Activated T-helper 9 cell treated with anti-CD3 and anti-CD28 coated beads, Interleukin-2, amount 50 U/mL, for 16 hours (primary cell): ENCODE results near the gene UBE2J2.

Source experiments
- DNase-seq: peaks from one replicate; pipeline ENCODE4 v3.0.0-alpha.2; 2020; ENCODE audit warnings: low read depth

Gene UBE2J2

DNA sequence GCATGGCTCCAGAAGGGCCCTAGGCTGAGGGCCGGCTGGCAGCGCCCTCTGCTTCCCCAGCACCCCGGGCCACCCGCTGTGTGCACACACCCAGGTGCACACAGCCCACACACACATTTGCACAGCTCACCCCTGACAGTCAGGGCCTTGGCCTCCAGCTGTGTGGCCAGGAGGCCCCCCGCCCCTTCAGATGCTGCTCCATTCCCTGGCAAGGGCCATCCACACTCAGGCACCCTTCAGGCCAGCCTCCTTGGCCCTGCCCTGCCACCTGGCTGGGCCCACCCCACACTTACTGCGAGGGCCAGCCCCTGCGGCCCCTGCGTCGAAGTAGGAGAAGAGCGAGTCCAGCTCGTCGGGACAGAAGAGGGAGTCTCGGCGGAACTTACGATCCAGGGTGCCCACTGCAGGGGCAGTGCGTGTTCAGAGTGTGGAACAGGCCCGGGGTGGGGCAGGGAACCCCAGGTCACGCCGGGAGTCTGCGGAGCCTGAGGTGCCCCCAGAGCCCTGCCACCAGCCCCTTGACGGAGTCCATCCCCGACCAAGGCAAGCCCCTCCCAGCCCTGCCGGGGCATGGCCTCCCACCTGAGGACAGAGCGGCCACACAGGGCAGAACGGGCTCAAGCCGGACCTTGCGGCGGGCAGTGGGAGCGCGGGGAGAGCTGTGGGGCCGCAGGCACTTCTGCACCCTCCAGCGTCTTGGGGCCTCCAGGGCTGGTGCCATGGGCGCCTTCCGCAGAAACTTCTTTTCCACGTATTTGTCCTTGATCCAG, 21.7 kb upstream of the UBE2J2 start:
- DNase-seq = no peak

DNA sequence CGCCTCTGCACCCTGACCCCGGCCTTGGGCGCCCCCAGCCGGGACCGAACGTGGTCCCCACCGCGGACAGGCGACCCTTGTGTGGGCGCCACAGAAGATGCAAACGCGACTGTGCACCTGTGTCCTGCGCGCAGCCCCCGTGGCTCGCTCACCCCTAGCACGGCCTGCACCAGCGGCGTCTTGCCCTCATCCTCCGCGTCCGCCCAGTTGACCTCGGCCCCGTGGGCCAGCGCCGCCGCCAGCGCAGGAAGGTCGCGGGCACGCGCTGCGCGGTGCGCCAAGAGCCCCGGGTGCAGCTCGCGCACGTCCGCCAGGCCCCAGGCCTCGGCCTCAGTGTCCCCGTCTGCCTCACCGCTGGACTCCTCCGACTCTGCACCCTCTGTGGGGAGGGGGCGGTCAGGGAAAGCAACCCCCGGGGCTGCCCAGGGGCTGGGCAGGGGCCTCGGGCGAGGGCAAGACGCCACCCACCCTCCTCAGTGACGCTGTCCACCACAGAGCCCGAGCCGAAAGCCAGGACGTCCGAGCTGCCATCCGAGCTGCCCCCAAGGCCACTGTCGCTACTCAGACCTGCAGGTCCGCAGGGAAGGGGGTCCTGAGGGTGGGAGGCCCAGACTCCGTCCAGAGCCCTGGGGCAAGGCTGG, 20.7 kb upstream of the UBE2J2 start:
- DNase-seq = no peak

DNA sequence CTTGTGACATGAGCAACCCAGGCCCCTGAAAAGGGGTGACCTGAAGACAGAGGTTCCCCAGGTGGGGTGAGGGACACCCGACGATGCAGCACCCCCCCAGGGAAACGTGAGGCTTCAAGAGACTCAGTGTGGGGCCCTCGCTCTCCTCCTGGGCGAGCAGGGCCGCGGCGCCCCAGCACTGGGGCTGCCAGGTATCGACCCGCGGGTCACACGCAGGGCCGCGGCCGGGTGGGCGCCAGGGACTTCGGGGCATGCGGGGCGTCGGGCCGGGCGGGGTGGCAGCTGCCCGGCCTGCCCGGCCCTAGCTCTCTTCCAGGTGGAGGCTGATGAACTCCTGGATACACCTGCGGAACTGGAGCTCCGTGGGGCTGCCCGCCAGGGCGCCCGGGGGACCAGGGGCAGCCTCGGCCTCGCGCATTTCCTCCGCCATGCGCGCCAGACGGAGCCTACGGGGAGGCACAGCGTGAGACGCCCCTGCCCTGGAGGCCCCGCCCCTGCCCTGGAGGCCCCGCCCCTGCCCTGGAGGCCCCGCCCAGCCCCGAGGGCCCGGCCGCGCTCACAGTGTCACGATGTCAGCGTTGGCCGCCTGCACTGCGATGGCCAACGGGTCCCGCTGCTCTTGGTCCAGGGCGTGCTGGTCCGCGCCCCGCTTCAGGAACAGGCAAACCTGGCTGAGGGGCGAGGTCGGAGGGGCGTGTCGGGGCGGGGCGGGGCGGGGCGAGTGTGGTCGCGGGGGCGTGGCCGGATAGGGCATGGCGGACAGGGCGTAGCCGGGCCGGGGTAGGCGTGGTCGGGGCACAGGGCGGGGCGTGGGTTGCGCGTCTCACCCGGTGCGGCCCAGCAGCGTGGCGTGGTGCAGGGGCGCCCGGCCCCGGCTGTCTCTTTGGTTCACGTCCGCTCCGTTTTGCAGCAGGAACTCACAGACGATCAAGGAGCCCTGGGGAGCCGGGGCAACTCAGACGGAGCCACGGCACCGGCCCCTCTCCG, 19.9 kb upstream of the UBE2J2 start:
- DNase-seq = no peak

- DNase-seq = no peak
Measured at GRCh38 chr1:1292851-1293250, 19.2 kb upstream of the UBE2J2 start.

DNA sequence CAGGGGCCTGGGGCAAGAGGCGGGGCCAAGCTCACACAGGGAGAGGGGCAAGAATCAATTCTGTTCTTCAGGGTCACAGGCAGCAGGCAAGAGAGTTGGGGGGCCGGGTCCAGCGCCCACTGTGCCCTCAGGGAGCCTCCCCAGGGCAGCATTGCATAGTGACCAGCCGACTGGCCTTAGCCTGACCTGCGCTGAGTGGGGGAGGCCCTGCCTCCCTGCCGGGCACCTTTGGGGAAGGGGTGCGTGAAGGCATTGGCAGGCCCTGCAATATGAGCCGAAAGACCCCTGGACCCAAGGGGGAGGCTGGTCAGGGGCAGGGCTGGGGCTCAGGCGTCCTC, 18.8 kb upstream of the UBE2J2 start:
- DNase-seq = no peak

DNA sequence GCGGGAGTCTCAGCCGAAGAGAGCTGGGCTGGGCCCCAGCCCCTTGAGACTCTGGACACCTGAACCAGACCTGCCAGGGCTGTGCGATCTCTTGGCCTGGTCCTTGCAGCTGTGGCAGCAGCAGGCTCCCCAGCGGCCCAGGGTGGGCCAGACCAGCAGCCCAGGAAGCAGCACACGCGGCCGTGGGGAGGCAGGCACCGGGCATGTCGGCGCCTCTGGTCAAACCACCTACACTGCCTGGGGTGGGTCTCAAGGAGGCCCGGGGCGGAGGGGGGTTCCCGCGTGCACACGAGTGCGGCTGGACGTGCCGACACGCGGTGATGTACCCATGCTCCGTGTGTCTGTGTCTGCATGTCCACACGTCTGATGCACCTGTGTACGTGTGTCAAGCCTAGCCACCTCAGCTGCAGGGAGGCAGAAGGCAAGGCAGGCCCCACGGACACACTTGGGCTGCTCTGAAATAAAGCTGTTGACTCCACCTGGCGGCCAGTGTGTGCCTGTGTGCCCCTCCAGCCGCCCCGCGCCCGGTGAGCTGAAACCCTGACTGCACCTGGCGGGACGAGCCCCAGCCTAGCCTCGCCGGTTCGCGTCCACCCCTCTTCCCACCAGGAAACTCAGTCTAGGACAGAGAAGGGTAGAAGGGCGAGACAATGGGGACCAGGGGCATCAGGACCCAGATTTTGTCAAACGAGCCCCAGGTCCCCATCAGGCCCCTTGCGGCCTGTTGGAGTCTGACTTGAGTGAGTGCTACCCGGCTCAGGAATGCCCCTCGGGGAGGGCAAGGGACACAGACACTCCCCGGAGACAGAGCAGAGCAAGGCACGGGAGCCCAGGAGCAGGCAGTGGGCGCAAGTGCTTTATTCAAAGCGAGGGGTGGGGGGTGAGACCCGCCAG, 18.1 kb upstream of the UBE2J2 start:
- DNase-seq = peak; percentile 49

- DNase-seq = no peak
Measured at GRCh38 chr1:1291023-1291528, 17.4 kb upstream of the UBE2J2 start.

DNA sequence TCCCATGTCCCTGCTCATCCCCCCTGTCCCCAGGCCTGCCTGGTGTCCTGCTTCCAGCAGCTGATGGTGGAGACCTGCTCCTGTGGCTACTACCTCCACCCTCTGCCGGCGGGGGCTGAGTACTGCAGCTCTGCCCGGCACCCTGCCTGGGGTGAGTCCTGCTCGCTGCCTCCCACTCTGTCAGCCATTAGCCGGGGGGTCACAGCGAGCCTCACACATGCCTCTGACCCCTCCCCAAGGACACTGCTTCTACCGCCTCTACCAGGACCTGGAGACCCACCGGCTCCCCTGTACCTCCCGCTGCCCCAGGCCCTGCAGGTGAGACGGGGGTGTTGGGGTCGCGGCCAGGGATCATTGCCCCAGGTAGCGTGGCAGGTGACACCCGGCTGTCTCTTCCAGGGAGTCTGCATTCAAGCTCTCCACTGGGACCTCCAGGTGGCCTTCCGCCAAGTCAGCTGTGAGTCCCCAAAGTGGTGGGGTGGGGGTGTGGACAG, 16.6 kb upstream of the UBE2J2 start:
- DNase-seq = peak; percentile 33

DNA sequence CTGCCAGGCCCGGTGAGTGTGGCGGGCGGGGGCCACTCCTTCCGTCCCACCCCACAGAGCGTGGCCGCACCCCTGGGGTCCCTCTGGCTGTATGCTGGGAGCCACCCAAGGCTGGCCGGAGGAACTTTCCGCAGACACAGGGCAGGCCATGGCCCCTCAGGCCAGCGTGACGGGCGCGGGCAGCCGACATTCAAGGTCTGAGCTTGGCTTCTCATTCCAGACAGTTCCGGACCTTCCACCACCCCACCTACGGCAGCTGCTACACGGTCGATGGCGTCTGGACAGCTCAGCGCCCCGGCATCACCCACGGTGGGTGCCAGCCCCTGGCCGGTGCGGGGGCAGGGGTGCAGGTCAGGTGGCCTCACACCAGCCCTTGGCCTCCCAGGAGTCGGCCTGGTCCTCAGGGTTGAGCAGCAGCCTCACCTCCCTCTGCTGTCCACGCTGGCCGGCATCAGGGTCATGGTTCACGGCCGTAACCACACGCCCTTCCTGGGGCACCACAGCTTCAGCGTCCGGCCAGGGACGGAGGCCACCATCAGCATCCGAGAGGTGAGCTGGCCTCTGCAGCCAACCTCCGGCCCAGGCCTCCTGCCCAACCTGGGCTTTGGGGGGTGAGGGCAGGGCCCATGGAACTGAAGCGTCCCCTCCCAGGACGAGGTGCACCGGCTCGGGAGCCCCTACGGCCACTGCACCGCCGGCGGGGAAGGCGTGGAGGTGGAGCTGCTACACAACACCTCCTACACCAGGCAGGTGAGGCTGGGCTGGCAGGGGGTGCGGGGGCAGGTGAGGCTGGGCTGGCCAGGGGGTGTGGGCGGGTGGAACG, 13.8 kb upstream of the UBE2J2 start:
- DNase-seq = no peak

GRCh38 chr1:1286313-1287261, 12.9 kb upstream of the UBE2J2 start:
- no peak for DNase-seq

DNA sequence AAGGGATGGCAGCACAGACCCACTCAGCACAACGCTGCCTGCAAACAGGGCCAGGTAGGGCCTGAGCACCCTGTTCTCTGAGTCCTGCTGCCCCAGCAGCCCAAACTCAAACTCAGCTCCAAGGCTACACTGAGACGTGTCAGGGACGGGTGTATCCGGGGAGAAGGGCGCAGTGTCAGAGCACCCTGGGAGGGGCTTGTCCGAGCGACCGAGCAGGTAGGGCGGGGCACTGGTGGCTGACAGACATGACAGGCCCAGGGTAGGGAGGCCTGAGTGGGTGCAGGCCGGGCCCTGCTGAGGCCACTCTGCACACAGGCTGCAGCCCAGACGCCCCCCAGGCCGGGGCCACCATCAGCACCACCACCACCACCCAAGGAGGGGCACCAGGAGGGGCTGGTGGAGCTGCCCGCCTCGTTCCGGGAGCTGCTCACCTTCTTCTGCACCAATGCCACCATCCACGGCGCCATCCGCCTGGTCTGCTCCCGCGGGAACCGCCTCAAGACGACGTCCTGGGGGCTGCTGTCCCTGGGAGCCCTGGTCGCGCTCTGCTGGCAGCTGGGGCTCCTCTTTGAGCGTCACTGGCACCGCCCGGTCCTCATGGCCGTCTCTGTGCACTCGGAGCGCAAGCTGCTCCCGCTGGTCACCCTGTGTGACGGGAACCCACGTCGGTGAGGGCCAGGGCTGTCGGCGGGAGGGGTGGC, 12.1 kb upstream of the UBE2J2 start:
- DNase-seq = no peak

- no peak for DNase-seq
Measured at GRCh38 chr1:1285102-1285571, 11.5 kb upstream of the UBE2J2 start.

- DNase-seq = no peak
Measured at GRCh38 chr1:1284221-1285101, 10.8 kb upstream of the UBE2J2 start.

- DNase-seq = no peak
Measured at GRCh38 chr1:1283821-1284220, 10.2 kb upstream of the UBE2J2 start.

DNA sequence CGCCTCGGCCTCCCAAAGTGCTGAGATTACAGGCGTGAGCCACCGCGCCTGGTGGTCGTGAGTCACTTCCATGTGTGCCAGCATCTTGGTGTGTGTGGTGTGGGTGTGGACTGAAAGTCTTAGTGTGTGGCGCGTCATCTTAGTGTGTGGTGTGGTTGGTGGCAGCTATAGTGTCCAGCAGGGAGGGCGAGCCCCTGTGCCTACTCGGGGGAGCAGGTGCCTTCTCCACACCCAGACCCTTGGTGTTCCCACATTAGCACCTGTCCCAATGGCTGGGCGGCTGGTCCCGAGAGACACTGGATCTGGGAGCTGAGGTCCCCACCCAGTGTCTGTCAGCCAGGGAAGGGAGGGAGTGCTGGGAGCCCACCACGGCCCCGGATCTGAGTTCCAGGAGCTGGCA, 9.3 kb upstream of the UBE2J2 start:
- DNase-seq = no peak

- DNase-seq = no peak
Measured at GRCh38 chr1:1281533-1282321, 8.1 kb upstream of the UBE2J2 start.
